Gastrocnemius medialis (tissue), 4 donors: ENCODE measurements around the gene MVB12A. TPM values are rescaled to one million over a fixed set of nuclear protein-coding genes. Genes with fewer than 3 reads are reported as not detected.

ENCODE experiments used
- ATAC-seq, 2 donors: fragments of 150-250 bp; one replicate each; pipeline ENCODE4 v1.9.1; 2016
- DNase-seq, 2 donors: peaks; one replicate each; pipeline ENCODE4 v3.0.0-alpha.2; 2019
- H3K27ac ChIP-seq, 4 donors: fragments of 200-600 bp; sonication (generic); 1 replicate in 1 of 4; 2 replicates in 3 of 4; pipeline ENCODE4 v1.5.1; 2016 to 2018; ENCODE audit warnings: mild to moderate bottlenecking in 2 of 4, moderate library complexity in 1 of 4
- H3K27me3 ChIP-seq, 3 donors: fragments of 200-600 bp; sonication (generic) in 2 of 3; 1 replicate in 1 of 3; 2 replicates in 2 of 3; pipeline versions ENCODE4 v1.5.1 to v1.6.0; 2016 to 2019; ENCODE audit warnings: mild to moderate bottlenecking in 1 of 3, moderate library complexity in 1 of 3
- H3K36me3 ChIP-seq, 2 donors: fragments of 200-600 bp; sonication (generic) in 1 of 2; one replicate each; pipeline ENCODE4 v1.5.1; 2017 to 2018
- H3K4me1 ChIP-seq, 2 donors: fragments of 200-600 bp; sonication (generic) in 1 of 2; one replicate each; pipeline ENCODE4 v1.5.1; 2016 to 2017; ENCODE audit warnings: mild to moderate bottlenecking in 2 of 2
- H3K4me3 ChIP-seq, 4 donors: fragments of 200-600 bp; sonication (generic) in 3 of 4; 1 replicate in 1 of 4; 2 replicates in 3 of 4; pipeline ENCODE4 v1.5.1; 2016 to 2019; ENCODE audit warnings: mild to moderate bottlenecking in 2 of 4
- H3K9me3 ChIP-seq, 3 donors: fragments of 200-600 bp; sonication (generic) in 2 of 3; 1 replicate in 1 of 3; 2 replicates in 2 of 3; pipeline ENCODE4 v1.5.1; 2016 to 2019
- POLR2A ChIP-seq, 2 donors: fragments of 450-650 bp; IDR thresholded peaks; one replicate each; pipeline ENCODE4 v1.6.1; 2017; ENCODE audit warnings: antibody characterized with exemption in 2 of 2, mild to moderate bottlenecking in 2 of 2, moderate library complexity in 2 of 2
- in situ Hi-C, 4 donors: fragments of 200-750 bp; cut with MboI; loops; one replicate each; pipeline versions ENCODE4 v1.15.0 to v1.8.0; 2017; ENCODE audit warnings: low sequenced_read_pairs in 4 of 4
- intact Hi-C: fragments of 100-400 bp; cut with DNase I; formaldehyde crosslinking; loops from one replicate; pipeline ENCODE4 v1.15.1; 2023; ENCODE audit warnings: low total_unique reads
- total RNA-seq, 4 donors: library from RNA; depleted of rRNA; stranded (reverse); fragments of >200 nt; gene quantifications; one replicate each; pipeline versions ENCODE4 v1.1.0 to v1.2.3, GENCODE V29; 2016
- TF ChIP-seq, protein P1 (sequence below), 5 experiments: fragments of 450-650 bp in 3 of 5; fragments of 200-600 bp in 2 of 5; sonication (generic) in 2 of 5; IDR thresholded peaks in 4 of 5; conservative IDR thresholded peaks in 1 of 5; 1 replicate in 4 of 5; 2 replicates in 1 of 5; pipeline ENCODE4 v1.5.1; 2016 to 2019; ENCODE audit warnings: antibody characterized with exemption in 5 of 5, mild to moderate bottlenecking in 3 of 5, moderate library complexity in 3 of 5

MVB12A gene
- total RNA-seq, 4 donors from 2014 or later: 35.8 to 62.7 (median 52.3) TPM

DNA sequence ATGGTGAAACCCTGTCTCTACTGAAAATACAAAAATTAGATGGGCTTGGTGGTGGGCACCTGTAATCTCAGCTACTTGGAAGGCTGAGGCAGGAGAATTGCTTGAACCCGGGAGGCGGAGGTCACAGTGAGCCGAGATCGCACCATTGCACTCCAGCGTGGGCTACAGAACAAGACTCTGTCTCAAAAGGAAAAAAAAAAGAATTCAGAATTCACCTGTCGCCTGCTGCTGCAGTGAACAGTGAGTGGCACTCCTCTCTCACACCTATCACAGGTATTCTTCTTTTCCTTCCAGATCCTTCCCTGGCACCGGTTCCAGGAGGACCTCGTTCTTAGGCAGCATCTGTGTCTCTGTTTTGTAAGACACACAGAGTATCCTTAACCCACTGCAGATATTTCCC is 5.8 kb upstream of the MVB12A start:
- in situ Hi-C loops: no loop called here
- Histone ChIP-seq H3K4me1 (peaks cover 2 to 3% of the 10 kb centered on the region in 2 donors), H3K27ac (no peak overlapping the region), H3K4me3 (no peak overlapping the region), H3K9me3 (no peaks in the 10 kb centered on the region), H3K36me3 (no peaks in the 10 kb centered on the region), H3K27me3 (peaks cover 7 to 22% (median 13%) of the 10 kb centered on the region in 3 donors)
- intact Hi-C loops: no loop called here
- no peak for TF ChIP-seq POLR2A (IDR thresholded peaks at IDR 0.05)
- DNase-seq (no peak), ATAC-seq (no peak)

DNA sequence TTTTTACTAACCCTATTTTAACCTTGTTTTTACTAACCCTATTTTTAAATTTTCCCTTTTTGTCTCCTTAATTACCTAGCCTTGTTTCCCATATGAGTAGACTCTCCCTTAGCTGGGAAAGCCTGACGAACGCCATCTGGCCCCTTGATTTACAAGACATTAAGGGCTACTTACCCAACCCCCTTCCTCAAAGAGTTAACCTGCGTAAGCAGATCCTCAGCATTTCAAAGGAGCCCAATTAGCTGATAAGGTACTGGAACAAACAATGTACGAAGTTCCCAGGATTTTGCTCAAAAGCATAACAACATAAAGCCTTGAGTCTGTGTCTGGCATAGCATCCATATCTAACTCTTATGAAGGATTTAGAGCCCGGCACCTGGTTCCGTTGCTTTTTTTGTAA is 4.7 kb upstream of the MVB12A start:
- TF ChIP-seq POLR2A (IDR thresholded peaks at IDR 0.05): no peak
- TF ChIP-seq, protein P1, sequence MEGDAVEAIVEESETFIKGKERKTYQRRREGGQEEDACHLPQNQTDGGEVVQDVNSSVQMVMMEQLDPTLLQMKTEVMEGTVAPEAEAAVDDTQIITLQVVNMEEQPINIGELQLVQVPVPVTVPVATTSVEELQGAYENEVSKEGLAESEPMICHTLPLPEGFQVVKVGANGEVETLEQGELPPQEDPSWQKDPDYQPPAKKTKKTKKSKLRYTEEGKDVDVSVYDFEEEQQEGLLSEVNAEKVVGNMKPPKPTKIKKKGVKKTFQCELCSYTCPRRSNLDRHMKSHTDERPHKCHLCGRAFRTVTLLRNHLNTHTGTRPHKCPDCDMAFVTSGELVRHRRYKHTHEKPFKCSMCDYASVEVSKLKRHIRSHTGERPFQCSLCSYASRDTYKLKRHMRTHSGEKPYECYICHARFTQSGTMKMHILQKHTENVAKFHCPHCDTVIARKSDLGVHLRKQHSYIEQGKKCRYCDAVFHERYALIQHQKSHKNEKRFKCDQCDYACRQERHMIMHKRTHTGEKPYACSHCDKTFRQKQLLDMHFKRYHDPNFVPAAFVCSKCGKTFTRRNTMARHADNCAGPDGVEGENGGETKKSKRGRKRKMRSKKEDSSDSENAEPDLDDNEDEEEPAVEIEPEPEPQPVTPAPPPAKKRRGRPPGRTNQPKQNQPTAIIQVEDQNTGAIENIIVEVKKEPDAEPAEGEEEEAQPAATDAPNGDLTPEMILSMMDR (IDR thresholded peaks at IDR 0.05 in 4 of 5, conservative IDR thresholded peaks at IDR 0.05 in 1 of 5): no peak
- H3K36me3 ChIP-seq: no peaks in the 10 kb centered on the region
- DNase-seq (no peak), ATAC-seq (no peak)
- intact Hi-C loops (no loop called here), in situ Hi-C loops (no loop called here)
- no peak overlapping the region for H3K4me3 ChIP-seq
- H3K9me3 ChIP-seq: no peaks in the 10 kb centered on the region
- peaks cover 4 to 5% of the 10 kb centered on the region in 2 donors for H3K4me1 ChIP-seq
- peaks cover 7 to 22% (median 13%) of the 10 kb centered on the region in 3 donors for H3K27me3 ChIP-seq
- no peak overlapping the region for H3K27ac ChIP-seq

DNA sequence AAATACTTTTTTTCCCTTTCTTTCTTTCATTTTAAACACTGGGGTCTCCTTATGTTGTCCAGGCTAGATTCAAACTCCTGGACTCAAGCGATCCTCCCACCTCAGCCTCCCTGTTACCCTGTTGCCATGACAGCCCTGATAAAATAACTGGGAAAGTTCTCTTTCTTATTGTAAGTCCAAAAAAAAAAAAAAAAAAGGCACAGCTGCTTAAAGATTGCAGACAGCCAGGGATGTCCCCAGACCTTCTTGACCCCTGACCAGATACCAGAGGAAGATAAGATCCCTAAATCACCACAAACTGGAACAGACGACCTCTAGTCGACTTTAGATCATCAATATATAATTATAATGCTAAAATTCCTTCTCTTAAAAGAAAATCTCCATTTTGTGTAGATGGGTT is 1.1 kb upstream of the MVB12A start:
- peaks cover 6 to 7% (median 7%) of the 10 kb centered on the region in 3 donors for H3K27me3 ChIP-seq
- in situ Hi-C loops: no loop called here
- peak overlapping the region in 2 of 4 donors; percentile 71 to 83 for H3K27ac ChIP-seq
- no peak for DNase-seq
- ATAC-seq: no peak
- TF ChIP-seq, protein P1 (IDR thresholded peaks at IDR 0.05 in 4 of 5, conservative IDR thresholded peaks at IDR 0.05 in 1 of 5): no peak
- TF ChIP-seq POLR2A (IDR thresholded peaks at IDR 0.05): no peak
- peak overlapping the region in 1 of 4 donors; percentile 76 for H3K4me3 ChIP-seq
- intact Hi-C loops: loop anchor here (1.0 kb wide), 1 partner anchor 81 kb away; the partner anchor contains the start of gene GTPBP3
- H3K36me3 ChIP-seq: peaks cover 0 to 4% of the 10 kb centered on the region in 2 donors
- H3K9me3 ChIP-seq: no peaks in the 10 kb centered on the region
- peaks cover 11% of the 10 kb centered on the region in 2 donors for H3K4me1 ChIP-seq

DNA sequence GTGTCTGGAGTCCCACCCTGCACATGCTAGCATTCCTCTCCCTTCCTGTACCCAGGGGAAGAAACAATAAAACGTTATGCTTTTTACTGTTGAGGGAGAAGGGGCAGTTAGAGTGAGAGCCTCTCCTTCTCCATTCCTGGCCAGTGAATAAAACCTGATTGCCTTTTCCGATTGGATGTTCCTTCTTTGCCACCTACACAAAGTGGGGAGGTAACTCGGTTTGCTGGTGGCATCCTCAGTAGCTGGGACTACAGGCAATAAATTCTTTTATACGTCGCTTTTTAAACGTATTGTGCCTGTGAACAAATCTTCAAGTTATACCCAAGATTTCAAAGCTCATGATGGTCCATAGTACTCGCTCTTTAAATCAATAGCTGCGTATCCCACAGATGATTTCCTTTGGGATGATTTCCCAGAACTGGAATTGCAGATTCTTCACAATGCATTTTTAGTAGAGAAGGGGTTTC is 660 bp upstream of the MVB12A start:
- TF ChIP-seq POLR2A (IDR thresholded peaks at IDR 0.05): no peak
- TF ChIP-seq, protein P1 (IDR thresholded peaks at IDR 0.05 in 4 of 5, conservative IDR thresholded peaks at IDR 0.05 in 1 of 5): no peak
- ATAC-seq: no peak
- peaks cover 3 to 5% (median 3%) of the 10 kb centered on the region in 3 donors for H3K27me3 ChIP-seq
- peak overlapping the region; percentile 71 to 85 (median 82) for H3K27ac ChIP-seq
- intact Hi-C loops (loop anchor here (1.0 kb wide), 1 partner anchor 82 kb away; the partner anchor contains the start of gene GTPBP3), in situ Hi-C loops (no loop called here)
- no peak for DNase-seq
- peak overlapping the region; percentile 53 to 96 (median 74) for H3K4me3 ChIP-seq
- no peaks in the 10 kb centered on the region for H3K9me3 ChIP-seq
- peaks cover 11% of the 10 kb centered on the region in 2 donors for H3K4me1 ChIP-seq
- peaks cover 0 to 5% of the 10 kb centered on the region in 2 donors for H3K36me3 ChIP-seq

DNA sequence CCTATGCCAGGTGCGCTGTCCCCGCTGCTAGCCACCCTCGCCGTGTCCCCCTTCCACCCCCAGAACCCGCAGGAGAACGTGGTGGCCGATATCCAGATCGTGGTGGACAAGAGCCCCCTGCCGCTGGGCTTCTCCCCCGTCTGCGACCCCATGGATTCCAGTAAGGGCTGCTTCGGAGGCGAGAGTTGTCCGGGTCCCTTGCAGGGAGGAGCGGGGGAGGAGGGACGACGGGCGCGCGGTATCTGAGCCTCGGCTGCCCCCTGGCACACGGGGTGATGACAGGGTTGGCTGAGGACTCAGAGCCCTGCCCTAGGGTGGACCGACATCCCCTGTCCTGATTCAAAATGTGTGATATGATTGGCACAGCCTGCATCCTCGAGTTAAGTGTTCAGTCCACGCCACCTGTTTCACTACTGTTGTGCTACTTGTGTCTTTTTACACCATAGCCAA is 653 bp downstream of the MVB12A start:
- peak overlapping the region; percentile 73 to 99 (median 86) for H3K4me3 ChIP-seq
- TF ChIP-seq, protein P1 (IDR thresholded peaks at IDR 0.05 in 4 of 5, conservative IDR thresholded peaks at IDR 0.05 in 1 of 5): no peak
- no peak for TF ChIP-seq POLR2A (IDR thresholded peaks at IDR 0.05)
- peak in 1 of 2 donors; percentile 34 for DNase-seq
- H3K9me3 ChIP-seq: no peaks in the 10 kb centered on the region
- ATAC-seq: no peak
- peak overlapping the region; percentile 62 to 82 (median 76) for H3K27ac ChIP-seq
- in situ Hi-C loops: no loop called here
- H3K36me3 ChIP-seq: peaks cover 0 to 5% of the 10 kb centered on the region in 2 donors
- no peaks in the 10 kb centered on the region for H3K27me3 ChIP-seq
- intact Hi-C loops: loop anchor here (5.0 kb wide), 1 partner anchor 47 kb away; no protein-coding TSS in a partner anchor
- peaks cover 11% of the 10 kb centered on the region in 2 donors for H3K4me1 ChIP-seq
